ENCODE results near the gene CAPN10. TPM values are rescaled to one million over a fixed set of nuclear protein-coding genes. Genes with fewer than 3 reads are reported as not detected.

CAPN10 gene
- total and polyA plus RNA-seq, 2 experiments from 2014 or later, result 10.0 to 29.5 TPM

DNA sequence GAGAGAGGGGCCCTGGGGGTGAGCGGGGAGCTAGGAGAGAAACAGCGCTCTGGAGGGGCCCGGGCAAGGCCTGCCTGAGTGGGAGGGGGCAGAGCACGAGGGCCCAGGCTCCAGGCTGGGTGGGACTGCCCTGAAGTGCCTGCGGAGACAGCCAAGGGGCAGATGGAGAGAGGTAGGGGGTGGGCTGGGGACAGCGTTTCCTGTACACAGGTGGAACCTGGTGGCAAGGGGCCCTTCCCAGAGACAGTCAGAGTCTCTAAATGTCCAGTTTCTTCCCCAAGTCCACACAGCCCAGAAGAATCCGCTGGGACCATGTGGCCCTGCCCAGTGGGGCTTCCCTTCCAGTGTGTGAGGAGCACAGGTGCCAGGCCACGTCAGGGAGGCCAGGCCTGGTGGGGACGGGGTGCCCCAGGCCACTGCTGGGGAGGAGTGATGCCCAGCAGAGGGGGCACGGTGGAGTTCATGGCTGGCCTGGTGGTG, 37.0 kb downstream of the CAPN10 start:
- Histone ChIP-seq H3K9me2 (ENCODE audit: insufficient read depth) (no peaks in the 10 kb centered on the region), H3K9me3 (ENCODE audit: low read depth) (no peaks in the 10 kb centered on the region), H3K27ac (no peak overlapping the region), H3K4me3 (no peak overlapping the region), H2AFZ (no peak overlapping the region), H3F3A (ENCODE audit: insufficient read depth) (no peaks in the 10 kb centered on the region), H3K4me1 (ENCODE audit: insufficient read depth) (0 out of 2 replicates have a peak, but pooled peaks cover 3% of the 10 kb centered on the region), H3K9ac (no peak overlapping the region), H3K79me2 (ENCODE audit: insufficient read depth) (no peaks in the 10 kb centered on the region), H3K4me2 (ENCODE audit: unreplicated experiment) (no peak overlapping the region), H4K20me1 (ENCODE audit: insufficient read depth) (no peaks in the 10 kb centered on the region), H3K36me3 (ENCODE audit: low read depth) (no peaks in the 10 kb centered on the region), H3K27me3 (replicated peaks; ENCODE audit: insufficient read depth) (no peaks in the 10 kb centered on the region)
- in situ Hi-C loops (cut with MboI), result no loop called here
- WGBS, 2 experiments (ENCODE audit: low coverage in 1 of 2, low lambda C conversion rate in 2 of 2, missing lambda C conversion rate in 2 of 2), result 76 to 87% methylated on average over 5 to 10 of the region's 10 CpGs
- no peak for DNase-seq
- TF ChIP-seq EZH2phosphoT487 (IDR thresholded peaks at IDR 0.05; ENCODE audit: insufficient read depth, low read depth), result no peak
- TF ChIP-seq EZH2 (IDR thresholded peaks at IDR 0.05; ENCODE audit: insufficient read depth, poor library complexity, severe bottlenecking), result no peak

DNA sequence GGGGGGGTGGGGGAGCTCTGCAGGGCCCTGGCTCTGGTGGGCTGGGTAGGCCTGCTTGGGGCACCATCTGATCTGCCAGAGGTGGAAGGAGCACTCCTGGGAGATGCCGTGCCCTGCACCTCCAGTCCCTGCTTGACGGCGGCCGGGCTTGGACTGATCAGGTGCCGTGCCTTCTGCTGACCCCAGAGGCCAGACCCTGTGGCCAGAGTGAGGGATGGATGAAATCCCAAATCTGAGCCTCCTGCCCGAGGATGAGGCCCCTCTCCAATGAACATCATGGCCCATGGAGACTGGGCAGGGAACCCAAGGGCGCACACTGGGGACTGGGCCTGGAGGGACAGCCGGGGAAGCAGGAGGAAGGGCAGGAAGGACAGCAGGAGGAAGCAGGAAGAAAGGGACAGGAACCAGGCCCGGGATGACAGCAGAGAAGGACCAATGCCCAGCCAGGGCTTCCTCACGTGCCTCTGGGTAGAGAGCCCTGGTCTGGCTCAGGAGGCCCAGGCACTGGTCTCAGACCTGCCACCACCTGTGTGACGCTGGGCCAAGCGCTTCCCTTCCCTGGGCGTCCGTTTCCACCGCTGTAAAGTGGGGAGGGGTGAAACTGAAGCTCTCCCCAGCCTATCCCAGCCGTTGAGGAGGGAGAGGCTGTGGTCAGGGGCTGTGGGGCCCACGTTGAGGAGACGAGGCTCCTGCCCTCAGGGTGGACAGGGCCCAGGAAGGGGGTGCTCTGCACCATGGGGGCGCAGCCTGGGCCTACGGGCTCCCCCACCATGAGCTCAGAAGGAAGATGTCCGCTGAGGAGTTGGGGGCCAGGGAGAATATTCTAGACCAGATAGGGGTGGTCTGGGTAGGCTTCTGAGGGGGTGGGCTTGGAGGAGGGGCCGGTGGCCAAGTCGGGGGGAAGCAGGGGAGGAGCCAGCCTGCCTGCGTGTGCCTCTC, 37.7 kb downstream of the CAPN10 start:
- H3K36me3 ChIP-seq (ENCODE audit: low read depth), result no peaks in the 10 kb centered on the region
- no peaks in the 10 kb centered on the region for H4K20me1 ChIP-seq (ENCODE audit: insufficient read depth)
- DNase-seq, result no peak
- no peak overlapping the region for H3K27ac ChIP-seq
- no peak overlapping the region for H3K4me3 ChIP-seq
- no peaks in the 10 kb centered on the region for H3K79me2 ChIP-seq (ENCODE audit: insufficient read depth)
- no peaks in the 10 kb centered on the region for H3K9me3 ChIP-seq (ENCODE audit: low read depth)
- no peak overlapping the region for H2AFZ ChIP-seq
- no peaks in the 10 kb centered on the region for H3K9me2 ChIP-seq (ENCODE audit: insufficient read depth)
- no peak overlapping the region for H3K9ac ChIP-seq
- H3F3A ChIP-seq (ENCODE audit: insufficient read depth), result no peaks in the 10 kb centered on the region
- H3K27me3 ChIP-seq (replicated peaks; ENCODE audit: insufficient read depth), result no peaks in the 10 kb centered on the region
- in situ Hi-C loops (cut with MboI), result no loop called here
- TF ChIP-seq EZH2 (IDR thresholded peaks at IDR 0.05; ENCODE audit: insufficient read depth, poor library complexity, severe bottlenecking) (no peak), EZH2phosphoT487 (IDR thresholded peaks at IDR 0.05; ENCODE audit: insufficient read depth, low read depth) (no peak)
- 0 out of 2 replicates have a peak, but pooled peaks cover 3% of the 10 kb centered on the region for H3K4me1 ChIP-seq (ENCODE audit: insufficient read depth)
- 72 to 73% methylated on average over 21 to 22 of the region's 24 CpGs for WGBS, 2 experiments (ENCODE audit: low coverage in 1 of 2, low lambda C conversion rate in 2 of 2, missing lambda C conversion rate in 2 of 2)
- H3K4me2 ChIP-seq (ENCODE audit: unreplicated experiment), result no peak overlapping the region

DNA sequence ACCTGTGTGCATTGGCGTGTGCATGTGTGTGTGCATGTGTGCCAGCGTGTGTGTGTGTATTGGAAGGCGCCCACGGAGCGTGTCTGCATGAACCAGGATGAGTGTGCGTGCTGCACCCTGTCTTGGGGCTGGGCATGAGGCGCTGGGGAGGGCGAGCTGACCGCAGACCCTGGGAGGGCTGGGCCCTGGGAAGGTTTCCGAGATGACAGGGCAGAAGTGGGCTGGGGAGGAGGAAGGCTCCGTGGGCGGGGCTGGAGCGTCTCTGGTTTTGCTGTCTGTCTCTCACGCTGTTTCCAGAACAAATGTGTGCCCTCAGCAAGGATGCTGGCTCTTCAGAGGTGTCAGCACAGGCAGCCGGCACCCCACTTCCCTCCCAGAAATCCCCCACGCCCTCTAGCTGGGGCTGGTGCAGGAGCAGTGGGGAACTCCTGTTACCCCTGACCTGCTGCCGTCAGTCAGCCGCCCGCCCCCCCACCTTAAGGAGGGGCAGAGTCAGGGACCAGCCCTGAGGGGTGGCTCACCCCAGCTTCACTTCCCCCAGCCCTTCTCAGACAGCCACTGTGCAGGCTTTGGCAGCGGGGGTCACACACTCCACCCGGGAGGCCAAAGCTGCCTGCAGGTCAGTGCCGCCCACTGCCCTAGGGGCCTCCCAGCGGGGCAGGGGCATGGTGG, 38.6 kb downstream of the CAPN10 start, which contains the start of gene GPR35:
GPR35 (plus strand) TSS at position 531 of the 672 bp plus-strand sequence. CDS start 4,473 bp downstream, outside the sequence.
- H3K36me3 ChIP-seq (ENCODE audit: low read depth), result no peaks in the 10 kb centered on the region
- DNase-seq, result peak; percentile 86
- TF ChIP-seq EZH2phosphoT487 (IDR thresholded peaks at IDR 0.05; ENCODE audit: insufficient read depth, low read depth) (no peak), EZH2 (IDR thresholded peaks at IDR 0.05; ENCODE audit: insufficient read depth, poor library complexity, severe bottlenecking) (no peak)
- H3F3A ChIP-seq (ENCODE audit: insufficient read depth), result no peaks in the 10 kb centered on the region
- H3K4me2 ChIP-seq (ENCODE audit: unreplicated experiment), result no peak within 1 kb of the TSS
- no peak within 1 kb of the TSS for H3K4me3 ChIP-seq
- H3K9me2 ChIP-seq (ENCODE audit: insufficient read depth), result no peaks in the 10 kb centered on the region
- H4K20me1 ChIP-seq (ENCODE audit: insufficient read depth), result no peaks in the 10 kb centered on the region
- no peak within 1 kb of the TSS for H3K27ac ChIP-seq
- 0 out of 2 replicates have a peak, but pooled peaks cover 3% of the 10 kb centered on the region for H3K4me1 ChIP-seq (ENCODE audit: insufficient read depth)
- H3K9me3 ChIP-seq (ENCODE audit: low read depth), result no peaks in the 10 kb centered on the region
- no peaks in the 10 kb centered on the region for H3K27me3 ChIP-seq (replicated peaks; ENCODE audit: insufficient read depth)
- 21 to 29% methylated on average over 10 to 22 of the region's 23 CpGs for WGBS, 2 experiments (ENCODE audit: low coverage in 1 of 2, low lambda C conversion rate in 2 of 2, missing lambda C conversion rate in 2 of 2)
- H2AFZ ChIP-seq, result 0 out of 2 replicates have a peak within 1 kb of the TSS, but pooled peaks have one; percentile 36
- H3K79me2 ChIP-seq (ENCODE audit: insufficient read depth), result no peaks in the 10 kb centered on the region
- in situ Hi-C loops (cut with MboI), result no loop called here
- no peak within 1 kb of the TSS for H3K9ac ChIP-seq

DNA sequence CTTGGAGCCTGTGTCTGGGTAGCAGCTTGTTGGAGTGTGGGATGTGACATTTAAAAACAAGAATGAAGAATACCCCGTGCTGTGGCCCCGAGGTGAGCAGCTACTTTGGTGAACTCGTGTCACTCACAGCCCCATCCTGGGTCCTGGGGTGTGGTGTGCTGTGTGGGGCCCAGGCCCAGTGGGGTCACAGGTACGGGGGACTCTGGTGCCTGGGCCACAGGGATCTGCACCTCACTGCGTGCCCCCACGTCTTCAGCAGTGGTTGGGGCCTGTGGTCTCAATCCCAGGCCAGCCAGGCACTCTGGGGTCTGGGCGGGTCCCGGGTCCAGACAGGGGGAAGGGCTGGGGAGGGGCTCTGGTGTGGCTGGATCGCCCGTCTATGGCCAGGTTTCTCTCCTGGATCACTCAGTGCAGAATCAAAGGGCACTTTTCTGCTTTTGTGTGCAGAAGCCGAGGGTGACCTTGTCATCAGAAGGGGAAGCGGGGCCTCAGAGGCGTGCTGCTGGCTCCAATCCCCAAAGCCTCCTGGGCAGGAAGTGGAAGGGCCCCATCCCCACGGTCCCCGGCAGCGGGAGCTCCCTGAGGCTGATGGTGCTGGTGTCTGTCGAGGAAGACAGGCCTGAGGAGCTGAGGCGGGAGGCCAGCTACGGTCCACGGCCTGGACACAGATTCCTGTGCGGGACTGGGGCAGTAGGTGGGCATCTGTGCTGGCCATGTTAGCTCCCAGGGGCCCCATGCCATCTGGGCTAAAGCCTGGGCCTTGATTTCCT, 40.2 kb downstream of the CAPN10 start:
- no peak overlapping the region for H3K27ac ChIP-seq
- no peak for DNase-seq
- in situ Hi-C loops (cut with MboI), result no loop called here
- H4K20me1 ChIP-seq (ENCODE audit: insufficient read depth), result no peaks in the 10 kb centered on the region
- no peaks in the 10 kb centered on the region for H3F3A ChIP-seq (ENCODE audit: insufficient read depth)
- WGBS, 2 experiments (ENCODE audit: low coverage in 1 of 2, low lambda C conversion rate in 2 of 2, missing lambda C conversion rate in 2 of 2), result 61 to 64% methylated on average over 19 to 21 of the region's 21 CpGs
- no peak overlapping the region for H3K4me3 ChIP-seq
- TF ChIP-seq EZH2phosphoT487 (IDR thresholded peaks at IDR 0.05; ENCODE audit: insufficient read depth, low read depth) (no peak), EZH2 (IDR thresholded peaks at IDR 0.05; ENCODE audit: insufficient read depth, poor library complexity, severe bottlenecking) (no peak)
- H3K9ac ChIP-seq, result no peak overlapping the region
- no peaks in the 10 kb centered on the region for H3K9me2 ChIP-seq (ENCODE audit: insufficient read depth)
- H2AFZ ChIP-seq, result no peak overlapping the region
- H3K9me3 ChIP-seq (ENCODE audit: low read depth), result no peaks in the 10 kb centered on the region
- 0 out of 2 replicates have a peak, but pooled peaks cover 3% of the 10 kb centered on the region for H3K4me1 ChIP-seq (ENCODE audit: insufficient read depth)
- H3K4me2 ChIP-seq (ENCODE audit: unreplicated experiment), result no peak overlapping the region
- no peaks in the 10 kb centered on the region for H3K36me3 ChIP-seq (ENCODE audit: low read depth)
- H3K27me3 ChIP-seq (replicated peaks; ENCODE audit: insufficient read depth), result no peaks in the 10 kb centered on the region
- H3K79me2 ChIP-seq (ENCODE audit: insufficient read depth), result no peaks in the 10 kb centered on the region

Measured in GM23248 (cell line).